ENCODE results near the gene OCA2.

The OCA2 gene

DNA sequence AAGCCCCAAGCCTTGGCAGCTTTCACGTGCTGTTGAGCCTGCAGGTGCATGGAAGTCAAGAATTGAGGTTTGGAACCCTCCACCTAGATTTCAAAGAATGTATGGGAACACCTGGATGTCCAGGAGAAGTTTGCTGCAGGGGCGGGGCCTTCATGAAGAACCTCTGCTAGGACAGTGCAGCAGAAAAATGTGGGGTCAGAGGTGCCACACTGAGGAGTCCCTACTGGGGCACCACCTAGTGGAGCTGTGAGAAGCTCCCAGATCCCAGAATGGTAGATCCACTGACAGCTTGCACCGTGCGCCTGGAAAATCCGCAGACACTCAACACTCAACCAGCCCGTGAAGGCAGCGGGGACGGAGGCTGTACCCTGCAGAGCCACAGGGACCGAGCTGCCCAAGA, 201.6 kb downstream of the OCA2 start:
- Histone ChIP-seq H3K4me3 (ENCODE audit: low read length in 2 of 2) (no peak overlapping the region), H3K27ac (ENCODE audit: low read length) (no peak overlapping the region), H3K36me3 (ENCODE audit: control insufficient read depth in 2 of 2, insufficient read depth in 2 of 2, low read length in 2 of 2) (no peaks in the 10 kb centered on the region), H3K9ac (ENCODE audit: low read length in 2 of 2) (no peak overlapping the region), H3K4me1 (ENCODE audit: control insufficient read depth, insufficient read depth, low read length) (no peaks in the 10 kb centered on the region), H3K9me3 (ENCODE audit: control insufficient read depth in 2 of 2, low read length in 2 of 2) (peaks cover 8% of the 10 kb centered on the region in 2 donors), H3K27me3 (ENCODE audit: control insufficient read depth in 1 of 2, insufficient read depth in 2 of 2, low read length in 2 of 2) (no peaks in the 10 kb centered on the region)

GRCh38 chr15:27894645-27895044, 204.5 kb downstream of the OCA2 start:
- no peaks in the 10 kb centered on the region for H3K27me3 ChIP-seq (ENCODE audit: control insufficient read depth in 1 of 2, insufficient read depth in 2 of 2, low read length in 2 of 2)
- no peaks in the 10 kb centered on the region for H3K4me1 ChIP-seq (ENCODE audit: control insufficient read depth, insufficient read depth, low read length)
- peaks cover 8 to 15% of the 10 kb centered on the region in 2 donors for H3K9me3 ChIP-seq (ENCODE audit: control insufficient read depth in 2 of 2, low read length in 2 of 2)
- no peak overlapping the region for H3K9ac ChIP-seq (ENCODE audit: low read length in 2 of 2)
- H3K36me3 ChIP-seq (ENCODE audit: control insufficient read depth in 2 of 2, insufficient read depth in 2 of 2, low read length in 2 of 2) = no peaks in the 10 kb centered on the region
- H3K4me3 ChIP-seq (ENCODE audit: low read length in 2 of 2) = no peak overlapping the region
- no peak overlapping the region for H3K27ac ChIP-seq (ENCODE audit: low read length)

- Histone ChIP-seq H3K4me1 (ENCODE audit: control insufficient read depth, insufficient read depth, low read length) (no peaks in the 10 kb centered on the region), H3K9me3 (ENCODE audit: control insufficient read depth in 2 of 2, low read length in 2 of 2) (peaks cover 1 to 12% of the 10 kb centered on the region in 2 donors), H3K27ac (ENCODE audit: low read length) (no peak overlapping the region), H3K36me3 (ENCODE audit: control insufficient read depth in 2 of 2, insufficient read depth in 2 of 2, low read length in 2 of 2) (no peaks in the 10 kb centered on the region), H3K9ac (ENCODE audit: low read length in 2 of 2) (no peak overlapping the region), H3K4me3 (ENCODE audit: low read length in 2 of 2) (no peak overlapping the region), H3K27me3 (ENCODE audit: control insufficient read depth in 1 of 2, insufficient read depth in 2 of 2, low read length in 2 of 2) (no peaks in the 10 kb centered on the region)
Observed at GRCh38 chr15:27889258-27889657, 209.9 kb downstream of the OCA2 start.

GRCh38 chr15:27885201-27885600, 213.9 kb downstream of the OCA2 start:
- Histone ChIP-seq H3K4me3 (ENCODE audit: low read length in 2 of 2) (no peak overlapping the region), H3K27me3 (ENCODE audit: control insufficient read depth in 1 of 2, insufficient read depth in 2 of 2, low read length in 2 of 2) (no peaks in the 10 kb centered on the region), H3K9me3 (ENCODE audit: control insufficient read depth in 2 of 2, low read length in 2 of 2) (peaks cover 0 to 10% of the 10 kb centered on the region in 2 donors), H3K4me1 (ENCODE audit: control insufficient read depth, insufficient read depth, low read length) (no peaks in the 10 kb centered on the region), H3K36me3 (ENCODE audit: control insufficient read depth in 2 of 2, insufficient read depth in 2 of 2, low read length in 2 of 2) (no peaks in the 10 kb centered on the region), H3K27ac (ENCODE audit: low read length) (no peak overlapping the region), H3K9ac (ENCODE audit: low read length in 2 of 2) (no peak overlapping the region)

- H3K9me3 ChIP-seq (ENCODE audit: control insufficient read depth in 2 of 2, low read length in 2 of 2) = peaks cover 0 to 8% of the 10 kb centered on the region in 2 donors
- no peak overlapping the region for H3K9ac ChIP-seq (ENCODE audit: low read length in 2 of 2)
- H3K27me3 ChIP-seq (ENCODE audit: control insufficient read depth in 1 of 2, insufficient read depth in 2 of 2, low read length in 2 of 2) = no peaks in the 10 kb centered on the region
- H3K4me1 ChIP-seq (ENCODE audit: control insufficient read depth, insufficient read depth, low read length) = no peaks in the 10 kb centered on the region
- no peak overlapping the region for H3K4me3 ChIP-seq (ENCODE audit: low read length in 2 of 2)
- no peak overlapping the region for H3K27ac ChIP-seq (ENCODE audit: low read length)
- H3K36me3 ChIP-seq (ENCODE audit: control insufficient read depth in 2 of 2, insufficient read depth in 2 of 2, low read length in 2 of 2) = no peaks in the 10 kb centered on the region
Observed at GRCh38 chr15:27884726-27885125, 214.4 kb downstream of the OCA2 start.

DNA sequence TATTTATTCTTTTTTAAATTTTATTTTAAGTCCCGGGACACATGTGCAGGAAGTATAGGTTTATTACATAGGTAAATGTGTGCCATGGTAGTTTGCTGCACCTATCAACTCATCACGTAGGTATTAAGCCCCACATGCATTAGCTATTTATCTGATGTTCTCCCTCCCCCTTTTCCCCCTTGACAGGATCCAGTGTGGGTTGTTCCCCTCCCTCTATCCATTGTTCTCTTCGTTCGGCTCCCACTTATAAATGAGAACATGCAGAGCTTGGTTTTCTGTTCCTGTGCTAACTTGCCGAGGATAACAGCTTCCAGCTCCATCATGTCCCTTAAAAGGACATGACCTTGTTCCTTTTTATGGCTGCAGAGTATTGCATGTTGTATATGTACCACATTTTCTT, 220.3 kb downstream of the OCA2 start:
- H3K27me3 ChIP-seq (ENCODE audit: control insufficient read depth in 1 of 2, insufficient read depth in 2 of 2, low read length in 2 of 2) = no peaks in the 10 kb centered on the region
- peaks cover 0 to 2% of the 10 kb centered on the region in 2 donors for H3K9me3 ChIP-seq (ENCODE audit: control insufficient read depth in 2 of 2, low read length in 2 of 2)
- no peak overlapping the region for H3K4me3 ChIP-seq (ENCODE audit: low read length in 2 of 2)
- H3K9ac ChIP-seq (ENCODE audit: low read length in 2 of 2) = no peak overlapping the region
- H3K36me3 ChIP-seq (ENCODE audit: control insufficient read depth in 2 of 2, insufficient read depth in 2 of 2, low read length in 2 of 2) = no peaks in the 10 kb centered on the region
- no peaks in the 10 kb centered on the region for H3K4me1 ChIP-seq (ENCODE audit: control insufficient read depth, insufficient read depth, low read length)
- H3K27ac ChIP-seq (ENCODE audit: low read length) = no peak overlapping the region

GRCh38 chr15:27873828-27874227, 225.3 kb downstream of the OCA2 start:
- Histone ChIP-seq H3K36me3 (ENCODE audit: control insufficient read depth in 2 of 2, insufficient read depth in 2 of 2, low read length in 2 of 2) (no peaks in the 10 kb centered on the region), H3K27me3 (ENCODE audit: control insufficient read depth in 1 of 2, insufficient read depth in 2 of 2, low read length in 2 of 2) (no peaks in the 10 kb centered on the region), H3K4me1 (ENCODE audit: control insufficient read depth, insufficient read depth, low read length) (no peaks in the 10 kb centered on the region), H3K27ac (ENCODE audit: low read length) (no peak overlapping the region), H3K4me3 (ENCODE audit: low read length in 2 of 2) (no peak overlapping the region), H3K9me3 (ENCODE audit: control insufficient read depth in 2 of 2, low read length in 2 of 2) (no peaks in the 10 kb centered on the region), H3K9ac (ENCODE audit: low read length in 2 of 2) (no peak overlapping the region)

DNA sequence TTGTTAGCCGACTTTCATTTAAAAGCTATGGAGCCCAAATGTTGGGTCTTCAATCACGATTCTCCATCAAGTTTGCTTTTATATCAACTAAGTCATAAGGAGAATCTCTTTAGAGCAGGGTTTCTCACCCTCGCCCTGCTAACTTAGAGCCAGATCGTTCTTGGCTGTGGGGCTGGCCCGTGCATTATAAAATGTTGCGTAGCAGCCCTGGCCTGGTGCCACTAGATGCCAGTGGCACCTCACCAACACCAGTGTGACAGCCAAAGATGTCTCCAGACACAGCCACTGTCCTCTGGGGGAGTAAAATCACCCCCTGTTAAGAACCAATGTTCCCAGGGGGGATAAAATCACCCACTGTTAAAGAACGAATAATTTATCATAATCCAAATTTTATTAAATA, 226.1 kb downstream of the OCA2 start:
- H3K36me3 ChIP-seq (ENCODE audit: control insufficient read depth in 2 of 2, insufficient read depth in 2 of 2, low read length in 2 of 2) = no peaks in the 10 kb centered on the region
- no peak overlapping the region for H3K9ac ChIP-seq (ENCODE audit: low read length in 2 of 2)
- H3K4me1 ChIP-seq (ENCODE audit: control insufficient read depth, insufficient read depth, low read length) = no peaks in the 10 kb centered on the region
- no peaks in the 10 kb centered on the region for H3K27me3 ChIP-seq (ENCODE audit: control insufficient read depth in 1 of 2, insufficient read depth in 2 of 2, low read length in 2 of 2)
- no peak overlapping the region for H3K27ac ChIP-seq (ENCODE audit: low read length)
- H3K4me3 ChIP-seq (ENCODE audit: low read length in 2 of 2) = no peak overlapping the region
- H3K9me3 ChIP-seq (ENCODE audit: control insufficient read depth in 2 of 2, low read length in 2 of 2) = no peaks in the 10 kb centered on the region

GRCh38 chr15:27872355-27872754, 226.8 kb downstream of the OCA2 start:
- no peaks in the 10 kb centered on the region for H3K4me1 ChIP-seq (ENCODE audit: control insufficient read depth, insufficient read depth, low read length)
- H3K27me3 ChIP-seq (ENCODE audit: control insufficient read depth in 1 of 2, insufficient read depth in 2 of 2, low read length in 2 of 2) = no peaks in the 10 kb centered on the region
- no peak overlapping the region for H3K27ac ChIP-seq (ENCODE audit: low read length)
- no peak overlapping the region for H3K9ac ChIP-seq (ENCODE audit: low read length in 2 of 2)
- no peaks in the 10 kb centered on the region for H3K9me3 ChIP-seq (ENCODE audit: control insufficient read depth in 2 of 2, low read length in 2 of 2)
- no peaks in the 10 kb centered on the region for H3K36me3 ChIP-seq (ENCODE audit: control insufficient read depth in 2 of 2, insufficient read depth in 2 of 2, low read length in 2 of 2)
- H3K4me3 ChIP-seq (ENCODE audit: low read length in 2 of 2) = no peak overlapping the region

DNA sequence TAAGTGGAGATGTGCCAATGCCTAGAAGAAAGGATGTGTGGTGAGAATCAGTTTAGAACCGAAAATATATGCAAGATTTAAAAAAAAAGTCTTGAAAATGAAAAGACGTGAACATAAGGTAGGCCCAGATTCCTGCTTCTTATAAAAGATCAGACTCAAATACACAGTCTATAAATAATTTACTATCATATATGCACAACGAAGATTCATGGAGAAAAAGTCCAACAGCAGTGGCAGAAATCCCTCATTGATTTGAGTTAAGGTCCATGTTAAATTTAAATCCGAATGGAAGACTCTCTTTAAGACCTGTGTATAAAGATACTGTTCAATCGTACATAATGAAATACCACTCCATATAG, 227.2 kb downstream of the OCA2 start:
- H3K9me3 ChIP-seq (ENCODE audit: control insufficient read depth in 2 of 2, low read length in 2 of 2) = no peaks in the 10 kb centered on the region
- no peaks in the 10 kb centered on the region for H3K4me1 ChIP-seq (ENCODE audit: control insufficient read depth, insufficient read depth, low read length)
- no peak overlapping the region for H3K27ac ChIP-seq (ENCODE audit: low read length)
- no peak overlapping the region for H3K4me3 ChIP-seq (ENCODE audit: low read length in 2 of 2)
- no peak overlapping the region for H3K9ac ChIP-seq (ENCODE audit: low read length in 2 of 2)
- no peaks in the 10 kb centered on the region for H3K36me3 ChIP-seq (ENCODE audit: control insufficient read depth in 2 of 2, insufficient read depth in 2 of 2, low read length in 2 of 2)
- no peaks in the 10 kb centered on the region for H3K27me3 ChIP-seq (ENCODE audit: control insufficient read depth in 1 of 2, insufficient read depth in 2 of 2, low read length in 2 of 2)

GRCh38 chr15:27871078-27871901, 227.8 kb downstream of the OCA2 start:
- Histone ChIP-seq H3K36me3 (ENCODE audit: control insufficient read depth in 2 of 2, insufficient read depth in 2 of 2, low read length in 2 of 2) (no peaks in the 10 kb centered on the region), H3K9me3 (ENCODE audit: control insufficient read depth in 2 of 2, low read length in 2 of 2) (no peaks in the 10 kb centered on the region), H3K27me3 (ENCODE audit: control insufficient read depth in 1 of 2, insufficient read depth in 2 of 2, low read length in 2 of 2) (no peaks in the 10 kb centered on the region), H3K9ac (ENCODE audit: low read length in 2 of 2) (no peak overlapping the region), H3K27ac (ENCODE audit: low read length) (no peak overlapping the region), H3K4me3 (ENCODE audit: low read length in 2 of 2) (no peak overlapping the region), H3K4me1 (ENCODE audit: control insufficient read depth, insufficient read depth, low read length) (no peaks in the 10 kb centered on the region)
